ENCODE measurements around the gene SPATS2L.

SPATS2L gene

DNA sequence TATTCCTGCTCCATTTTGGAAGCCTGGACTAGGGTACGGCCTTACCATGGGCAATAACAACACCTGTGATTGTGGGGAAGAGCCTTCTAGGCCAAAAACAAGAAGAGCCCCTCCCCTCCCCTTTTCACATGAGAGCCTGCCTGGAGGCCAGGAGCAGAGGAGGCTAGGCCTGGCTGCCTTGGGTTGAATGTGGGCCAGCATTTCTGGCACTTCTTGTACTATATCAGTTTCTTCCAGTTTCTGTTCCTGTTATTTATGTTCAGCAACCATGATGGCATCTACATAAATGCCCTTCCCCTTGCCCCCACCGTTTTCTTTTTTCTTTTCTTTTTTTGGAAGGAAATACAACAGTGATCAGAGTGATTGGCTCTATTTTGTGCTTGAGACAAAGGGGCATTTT, 145.0 kb downstream of the SPATS2L start:
- no peaks in the 10 kb centered on the region for H3K36me3 ChIP-seq
- TF ChIP-seq, protein P1, sequence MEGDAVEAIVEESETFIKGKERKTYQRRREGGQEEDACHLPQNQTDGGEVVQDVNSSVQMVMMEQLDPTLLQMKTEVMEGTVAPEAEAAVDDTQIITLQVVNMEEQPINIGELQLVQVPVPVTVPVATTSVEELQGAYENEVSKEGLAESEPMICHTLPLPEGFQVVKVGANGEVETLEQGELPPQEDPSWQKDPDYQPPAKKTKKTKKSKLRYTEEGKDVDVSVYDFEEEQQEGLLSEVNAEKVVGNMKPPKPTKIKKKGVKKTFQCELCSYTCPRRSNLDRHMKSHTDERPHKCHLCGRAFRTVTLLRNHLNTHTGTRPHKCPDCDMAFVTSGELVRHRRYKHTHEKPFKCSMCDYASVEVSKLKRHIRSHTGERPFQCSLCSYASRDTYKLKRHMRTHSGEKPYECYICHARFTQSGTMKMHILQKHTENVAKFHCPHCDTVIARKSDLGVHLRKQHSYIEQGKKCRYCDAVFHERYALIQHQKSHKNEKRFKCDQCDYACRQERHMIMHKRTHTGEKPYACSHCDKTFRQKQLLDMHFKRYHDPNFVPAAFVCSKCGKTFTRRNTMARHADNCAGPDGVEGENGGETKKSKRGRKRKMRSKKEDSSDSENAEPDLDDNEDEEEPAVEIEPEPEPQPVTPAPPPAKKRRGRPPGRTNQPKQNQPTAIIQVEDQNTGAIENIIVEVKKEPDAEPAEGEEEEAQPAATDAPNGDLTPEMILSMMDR (IDR thresholded peaks at IDR 0.05; ENCODE audit: low read depth, low read length) = no peak

DNA sequence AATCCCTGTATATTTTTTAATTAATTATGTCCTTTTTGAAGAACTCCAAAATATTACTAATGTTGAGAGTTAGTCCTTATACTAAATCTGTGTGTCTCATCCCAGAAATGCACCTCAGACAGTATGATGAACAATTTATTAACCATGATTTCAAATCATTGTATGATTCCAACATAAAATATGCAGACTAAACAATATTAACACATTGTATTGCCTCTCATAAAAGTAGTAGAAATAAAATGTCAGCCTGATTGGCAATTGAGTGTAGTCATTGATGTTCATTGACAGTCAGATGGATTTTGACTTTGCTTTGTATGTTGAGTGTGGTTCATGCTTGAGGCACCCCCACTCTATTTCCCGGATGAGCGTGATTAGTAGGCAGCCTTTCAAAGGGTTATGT, 145.9 kb downstream of the SPATS2L start:
- Histone ChIP-seq H3K36me3 (no peaks in the 10 kb centered on the region), H3K27me3 (ENCODE audit: insufficient read depth, low read depth, severe bottlenecking) (no peaks in the 10 kb centered on the region), H3K9me3 (ENCODE audit: severe bottlenecking) (no peaks in the 10 kb centered on the region), H3K27ac (no peak overlapping the region), H3K4me3 (ENCODE audit: low read depth, low read length) (no peak overlapping the region)
- TF ChIP-seq, protein P1 (IDR thresholded peaks at IDR 0.05; ENCODE audit: low read depth, low read length) = no peak
- DNase-seq = no peak

More for the DNA sequence above, 145.0 kb downstream of the SPATS2L start:
- Histone ChIP-seq H3K4me3 (ENCODE audit: low read depth, low read length) (no peak overlapping the region), H3K27me3 (ENCODE audit: insufficient read depth, low read depth, severe bottlenecking) (no peaks in the 10 kb centered on the region), H3K27ac (no peak overlapping the region), H3K9me3 (ENCODE audit: severe bottlenecking) (no peaks in the 10 kb centered on the region)
- no peak for DNase-seq

DNA sequence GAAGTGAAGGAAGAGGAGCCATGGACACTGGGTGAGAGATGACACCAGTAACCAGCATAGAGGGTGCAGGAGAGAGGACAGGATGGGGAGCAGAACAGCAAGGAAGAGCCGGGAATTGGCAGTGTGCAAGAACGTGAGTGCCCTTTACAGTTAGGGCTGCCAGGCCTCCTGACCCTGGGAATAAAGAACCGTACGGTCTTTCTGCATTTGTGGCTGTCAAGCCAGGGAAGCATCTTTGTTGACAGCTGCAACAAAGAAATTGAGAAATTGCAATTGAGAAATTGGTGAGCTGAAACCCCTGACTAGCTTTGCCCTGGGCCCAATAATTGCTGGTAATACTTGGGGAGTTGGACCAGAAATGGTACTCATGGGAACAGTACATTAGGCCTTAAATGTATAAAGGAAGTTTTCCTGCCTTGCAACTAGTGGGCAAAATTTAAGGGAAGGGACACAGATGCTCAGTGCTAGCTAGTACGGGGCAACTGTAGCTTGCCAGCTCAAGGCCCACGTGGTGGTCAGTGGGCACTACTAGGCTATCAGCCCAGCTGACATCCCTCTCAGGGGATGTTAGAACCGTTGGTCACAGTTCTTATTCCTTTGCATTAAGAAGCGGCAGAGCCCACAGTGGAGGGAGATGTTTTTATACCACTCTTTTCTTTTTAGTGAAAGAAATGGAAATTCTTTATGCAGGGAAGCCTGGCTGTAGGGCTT, 146.8 kb downstream of the SPATS2L start:
- Histone ChIP-seq H3K27me3 (ENCODE audit: insufficient read depth, low read depth, severe bottlenecking) (no peaks in the 10 kb centered on the region), H3K27ac (no peak overlapping the region), H3K36me3 (no peaks in the 10 kb centered on the region), H3K9me3 (ENCODE audit: severe bottlenecking) (no peaks in the 10 kb centered on the region), H3K4me3 (ENCODE audit: low read depth, low read length) (no peak overlapping the region)
- TF ChIP-seq, protein P1 (IDR thresholded peaks at IDR 0.05; ENCODE audit: low read depth, low read length) = no peak
- DNase-seq = no peak

GRCh38 chr2:200453853-200454534, 147.5 kb downstream of the SPATS2L start:
- Histone ChIP-seq H3K27me3 (ENCODE audit: insufficient read depth, low read depth, severe bottlenecking) (no peaks in the 10 kb centered on the region), H3K4me3 (ENCODE audit: low read depth, low read length) (no peak overlapping the region), H3K27ac (no peak overlapping the region), H3K9me3 (ENCODE audit: severe bottlenecking) (no peaks in the 10 kb centered on the region), H3K36me3 (no peaks in the 10 kb centered on the region)
- TF ChIP-seq, protein P1 (IDR thresholded peaks at IDR 0.05; ENCODE audit: low read depth, low read length) = no peak
- no peak for DNase-seq

GRCh38 chr2:200454927-200455801, 148.7 kb downstream of the SPATS2L start:
- no peak overlapping the region for H3K4me3 ChIP-seq (ENCODE audit: low read depth, low read length)
- no peaks in the 10 kb centered on the region for H3K36me3 ChIP-seq
- H3K27me3 ChIP-seq (ENCODE audit: insufficient read depth, low read depth, severe bottlenecking) = no peaks in the 10 kb centered on the region
- H3K9me3 ChIP-seq (ENCODE audit: severe bottlenecking) = no peaks in the 10 kb centered on the region
- no peak overlapping the region for H3K27ac ChIP-seq
- DNase-seq = no peak
- TF ChIP-seq, protein P1 (IDR thresholded peaks at IDR 0.05; ENCODE audit: low read depth, low read length) = no peak

All from WERI-Rb-1 (cell line).